Ascending aorta (tissue), 2 donors: ENCODE results near the gene ZNF143. TPM values are rescaled to one million over a fixed set of nuclear protein-coding genes. Genes with fewer than 3 reads are reported as not detected.
A peak's percentile ranks its signal among the peaks of the same experiment; 100 is the strongest.

Experiments used
- DNase-seq, 2 donors: peaks; one replicate each; pipeline ENCODE4 v3.0.0-alpha.2; 2019; ENCODE audit warnings: low spot score in 2 of 2
- H3K27ac ChIP-seq, 2 donors: fragments of 200-600 bp; sonication (generic); one replicate each; pipeline ENCODE4 v1.5.1; 2016 to 2017; ENCODE audit warnings: mild to moderate bottlenecking in 1 of 2
- H3K27me3 ChIP-seq: fragments of 200-600 bp; sonication (generic); one replicate; pipeline ENCODE4 v1.5.1; 2017
- H3K36me3 ChIP-seq, 2 donors: fragments of 200-600 bp; sonication (generic); one replicate each; pipeline ENCODE4 v1.5.1; 2016
- H3K4me1 ChIP-seq, 2 donors: fragments of 200-600 bp; sonication (generic); one replicate each; pipeline ENCODE4 v1.5.1; 2016 to 2017; ENCODE audit warnings: mild to moderate bottlenecking in 1 of 2
- H3K4me3 ChIP-seq, 2 donors: fragments of 200-600 bp; sonication (generic); one replicate each; pipeline ENCODE4 v1.5.1; 2016 to 2017; ENCODE audit warnings: mild to moderate bottlenecking in 1 of 2
- H3K9me3 ChIP-seq, 2 donors: fragments of 200-600 bp; sonication (generic); one replicate each; pipeline ENCODE4 v1.5.1; 2016
- intact Hi-C: fragments of 100-400 bp; cut with DNase I; formaldehyde crosslinking; loops from one replicate; pipeline ENCODE4 v1.15.1; 2023
- total RNA-seq: library from RNA; depleted of rRNA; stranded (reverse); fragments of >200 nt; gene quantifications from one replicate; pipeline ENCODE4 v1.1.0, GENCODE V29; 2016
- TF ChIP-seq, protein P1 (sequence below), 3 experiments: fragments of 200-600 bp in 2 of 3; fragments of 450-650 bp in 1 of 3; sonication (generic) in 2 of 3; IDR thresholded peaks; one replicate each; pipeline ENCODE4 v1.5.1; 2016 to 2019; ENCODE audit warnings: antibody characterized with exemption in 3 of 3, mild to moderate bottlenecking in 1 of 3, moderate library complexity in 1 of 3

Gene ZNF143
- total RNA-seq, 1 donor from 2014 or later, result 2.7 TPM

DNA sequence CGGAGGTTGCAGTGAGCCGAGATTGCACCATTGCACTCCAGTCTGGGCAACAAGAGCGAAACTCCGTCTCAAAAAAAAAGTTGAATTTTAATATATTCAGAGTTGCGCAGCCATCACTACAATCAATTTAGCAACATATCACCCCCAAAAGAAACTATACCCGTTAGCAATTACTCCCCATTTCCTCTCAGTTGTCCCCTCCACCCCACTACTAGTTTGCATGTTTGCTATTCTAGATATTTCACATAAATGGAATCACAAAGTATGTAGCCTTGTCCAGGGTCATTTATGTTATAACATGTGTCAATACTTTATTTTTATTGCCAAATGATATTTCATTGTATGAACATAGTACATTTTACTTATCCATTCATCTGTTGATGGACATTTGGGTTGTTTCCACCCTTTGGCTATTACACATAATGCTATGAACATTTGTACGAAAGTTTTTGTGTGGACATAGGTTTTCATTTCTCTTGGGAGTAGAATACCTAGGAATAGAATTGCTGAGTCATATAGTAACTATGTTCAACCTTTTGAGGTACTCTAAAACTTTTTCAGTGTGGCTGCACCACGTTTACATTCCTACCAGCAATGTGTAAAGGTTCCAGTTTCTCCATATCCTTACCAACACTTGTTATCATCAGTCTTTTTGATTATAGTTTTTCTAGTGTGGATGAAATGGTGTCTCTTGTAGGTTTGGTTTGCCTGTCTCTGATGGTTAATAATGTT lies 2.2 kb downstream of the ZNF143 start:
- no peak for DNase-seq
- Histone ChIP-seq H3K36me3 (no peaks in the 10 kb centered on the region), H3K9me3 (no peaks in the 10 kb centered on the region), H3K4me1 (peaks cover 5 to 21% of the 10 kb centered on the region in 2 donors), H3K4me3 (no peak overlapping the region), H3K27ac (peak overlapping the region; percentile 96 to 99), H3K27me3 (no peaks in the 10 kb centered on the region)
- TF ChIP-seq, protein P1, sequence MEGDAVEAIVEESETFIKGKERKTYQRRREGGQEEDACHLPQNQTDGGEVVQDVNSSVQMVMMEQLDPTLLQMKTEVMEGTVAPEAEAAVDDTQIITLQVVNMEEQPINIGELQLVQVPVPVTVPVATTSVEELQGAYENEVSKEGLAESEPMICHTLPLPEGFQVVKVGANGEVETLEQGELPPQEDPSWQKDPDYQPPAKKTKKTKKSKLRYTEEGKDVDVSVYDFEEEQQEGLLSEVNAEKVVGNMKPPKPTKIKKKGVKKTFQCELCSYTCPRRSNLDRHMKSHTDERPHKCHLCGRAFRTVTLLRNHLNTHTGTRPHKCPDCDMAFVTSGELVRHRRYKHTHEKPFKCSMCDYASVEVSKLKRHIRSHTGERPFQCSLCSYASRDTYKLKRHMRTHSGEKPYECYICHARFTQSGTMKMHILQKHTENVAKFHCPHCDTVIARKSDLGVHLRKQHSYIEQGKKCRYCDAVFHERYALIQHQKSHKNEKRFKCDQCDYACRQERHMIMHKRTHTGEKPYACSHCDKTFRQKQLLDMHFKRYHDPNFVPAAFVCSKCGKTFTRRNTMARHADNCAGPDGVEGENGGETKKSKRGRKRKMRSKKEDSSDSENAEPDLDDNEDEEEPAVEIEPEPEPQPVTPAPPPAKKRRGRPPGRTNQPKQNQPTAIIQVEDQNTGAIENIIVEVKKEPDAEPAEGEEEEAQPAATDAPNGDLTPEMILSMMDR (IDR thresholded peaks at IDR 0.05), result no peak
- intact Hi-C loops, result loop anchor here (5.0 kb wide), 1 partner anchor 196 kb away; the partner anchor contains the start of gene DENND5A

DNA sequence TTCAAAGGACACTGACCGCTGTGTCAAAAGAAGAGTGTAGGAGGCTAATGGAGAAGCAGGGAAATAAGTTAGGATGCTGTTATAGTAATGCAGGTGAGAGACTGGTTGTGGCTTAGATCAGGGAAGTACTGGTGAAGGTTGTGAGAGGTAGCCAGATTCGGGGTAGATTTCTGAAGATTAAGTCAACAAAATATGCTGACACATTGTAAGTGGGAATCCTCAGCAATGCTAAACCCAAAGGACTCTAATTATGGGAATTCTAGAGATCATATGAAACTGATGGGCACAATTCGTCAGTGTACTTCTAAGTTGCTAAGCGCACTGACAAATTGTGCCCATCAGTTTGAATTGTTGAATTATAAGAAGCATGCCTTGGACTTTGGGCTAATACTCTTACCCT lies 10.0 kb downstream of the ZNF143 start:
- Histone ChIP-seq H3K27ac (no peak overlapping the region), H3K9me3 (no peaks in the 10 kb centered on the region), H3K4me1 (no peaks in the 10 kb centered on the region), H3K4me3 (no peak overlapping the region), H3K27me3 (no peaks in the 10 kb centered on the region), H3K36me3 (peaks cover 27 to 54% of the 10 kb centered on the region in 2 donors)
- no peak for DNase-seq
- intact Hi-C loops, result no loop called here
- TF ChIP-seq, protein P1 (IDR thresholded peaks at IDR 0.05), result no peak

DNA sequence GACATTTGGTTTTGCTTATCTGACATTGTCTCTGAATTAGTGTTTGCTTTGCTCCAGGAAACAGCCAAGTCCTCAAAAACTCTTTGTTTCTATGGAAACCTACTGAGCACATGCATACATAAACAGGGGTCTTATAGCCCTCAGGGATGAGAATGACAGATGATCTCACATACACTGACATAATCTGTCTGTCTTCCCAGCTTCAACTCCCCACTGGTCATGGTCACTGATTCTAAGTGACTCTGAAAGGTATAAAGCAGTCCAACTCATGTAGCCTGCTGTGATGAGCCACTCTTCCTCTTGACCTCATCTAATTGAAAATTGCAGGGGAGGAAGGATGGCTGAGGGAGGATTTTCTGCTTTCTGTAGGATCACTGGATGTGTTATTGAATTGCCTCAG lies 12.6 kb downstream of the ZNF143 start:
- H3K27ac ChIP-seq, result no peak overlapping the region
- no peaks in the 10 kb centered on the region for H3K27me3 ChIP-seq
- TF ChIP-seq, protein P1 (IDR thresholded peaks at IDR 0.05), result no peak
- DNase-seq, result no peak
- no peaks in the 10 kb centered on the region for H3K4me1 ChIP-seq
- intact Hi-C loops, result no loop called here
- H3K9me3 ChIP-seq, result no peaks in the 10 kb centered on the region
- no peak overlapping the region for H3K4me3 ChIP-seq
- peaks cover 42 to 61% of the 10 kb centered on the region in 2 donors for H3K36me3 ChIP-seq

DNA sequence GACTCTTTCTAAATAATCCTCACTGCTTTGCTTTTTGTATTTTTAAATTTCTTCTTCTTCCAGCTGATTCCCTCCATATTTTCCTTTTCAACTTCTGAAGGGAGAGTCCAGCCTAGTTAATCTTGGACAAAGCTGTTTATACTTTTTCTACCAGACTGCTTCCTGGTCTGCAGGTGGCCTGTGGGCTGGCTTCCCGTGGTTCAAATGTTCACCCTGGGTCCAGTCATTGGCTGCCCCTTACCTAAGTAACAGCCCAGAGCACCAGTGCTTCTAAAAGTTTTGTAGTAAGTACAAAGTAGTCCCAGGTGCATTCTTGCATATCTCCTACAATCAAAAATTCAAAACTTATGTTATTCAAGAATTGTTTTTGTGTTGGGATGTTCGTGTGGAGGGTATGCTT lies 19.1 kb downstream of the ZNF143 start:
- no peak overlapping the region for H3K27ac ChIP-seq
- no peaks in the 10 kb centered on the region for H3K9me3 ChIP-seq
- no peak overlapping the region for H3K4me3 ChIP-seq
- H3K4me1 ChIP-seq, result no peaks in the 10 kb centered on the region
- no peaks in the 10 kb centered on the region for H3K27me3 ChIP-seq
- TF ChIP-seq, protein P1 (IDR thresholded peaks at IDR 0.05), result no peak
- intact Hi-C loops, result no loop called here
- no peak for DNase-seq
- H3K36me3 ChIP-seq, result peaks cover 42 to 48% of the 10 kb centered on the region in 2 donors

DNA sequence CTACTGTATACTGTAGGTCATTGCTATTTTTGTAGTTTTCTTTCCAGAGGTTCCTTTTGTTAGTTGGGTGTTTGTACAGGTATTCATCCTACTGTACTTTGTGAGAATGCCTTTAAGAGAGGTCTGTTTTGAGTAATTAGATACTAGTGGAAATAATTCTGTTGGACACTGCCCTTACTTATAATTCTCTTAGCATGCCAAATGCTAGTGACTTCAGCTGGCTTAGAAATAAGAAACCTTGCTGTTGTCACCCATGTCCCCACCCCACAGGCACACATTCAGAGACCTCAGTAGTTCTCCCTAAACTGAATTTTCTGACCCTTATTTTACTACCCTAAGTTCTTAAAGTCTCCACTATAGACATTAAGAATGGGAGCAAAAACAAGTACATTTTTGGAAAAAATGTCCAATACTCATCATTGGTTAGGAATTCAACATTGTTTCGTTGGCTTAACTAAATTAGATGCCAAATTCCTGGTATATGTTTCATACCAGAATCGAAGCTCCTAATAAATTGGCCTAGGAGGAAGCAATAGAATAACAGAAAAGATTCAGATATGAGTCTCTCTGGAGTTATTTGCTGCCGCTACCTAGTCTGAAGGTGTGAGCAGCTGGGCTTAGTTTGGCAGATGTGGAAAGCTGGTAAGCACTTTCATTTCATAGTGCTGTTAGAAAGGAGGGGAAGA lies 28.4 kb downstream of the ZNF143 start:
- TF ChIP-seq, protein P1 (IDR thresholded peaks at IDR 0.05), result no peak
- H3K27me3 ChIP-seq, result no peaks in the 10 kb centered on the region
- DNase-seq, result no peak
- H3K4me1 ChIP-seq, result no peaks in the 10 kb centered on the region
- intact Hi-C loops, result no loop called here
- H3K9me3 ChIP-seq, result no peaks in the 10 kb centered on the region
- H3K36me3 ChIP-seq, result peaks cover 14 to 21% of the 10 kb centered on the region in 2 donors
- H3K27ac ChIP-seq, result peak overlapping the region; percentile 27 to 35
- H3K4me3 ChIP-seq, result peak overlapping the region in 1 of 2 donors; percentile 25
